HL-60/S4 treated with retinoic acid at 250 ng/mL for 4 days and 3 days (cell line): ENCODE data around the gene REG1A.

Experiments used
- in situ Hi-C: fragments of 300-500 bp; cut with MboI; formaldehyde crosslinking; loops from 2 replicates; pipeline ENCODE4 v1.7.0; 2022; ENCODE audit warnings: low sequenced_read_pairs

The REG1A gene

GRCh38 chr2:79124907-79125720, 4.8 kb downstream of the REG1A start:
- in situ Hi-C loops, result no loop called here

GRCh38 chr2:79125721-79125985, 5.4 kb downstream of the REG1A start:
- in situ Hi-C loops, result no loop called here

GRCh38 chr2:79128406-79128805, 8.1 kb downstream of the REG1A start:
- in situ Hi-C loops, result no loop called here

- in situ Hi-C loops, result no loop called here
Observed at GRCh38 chr2:79129260-79129659, 9.0 kb downstream of the REG1A start.

- in situ Hi-C loops, result no loop called here
Observed at GRCh38 chr2:79129804-79130203, 9.5 kb downstream of the REG1A start.

GRCh38 chr2:79131687-79132086, 11.4 kb downstream of the REG1A start:
- in situ Hi-C loops, result no loop called here

GRCh38 chr2:79138385-79138784, 18.1 kb downstream of the REG1A start:
- in situ Hi-C loops, result no loop called here

- in situ Hi-C loops, result no loop called here
Observed at GRCh38 chr2:79139423-79139822, 19.1 kb downstream of the REG1A start.

- in situ Hi-C loops, result no loop called here
Observed at GRCh38 chr2:79155826-79156476, 35.7 kb downstream of the REG1A start.

- in situ Hi-C loops, result no loop called here
Observed at GRCh38 chr2:79159030-79159429, 38.7 kb downstream of the REG1A start.

GRCh38 chr2:79159653-79160052, 39.4 kb downstream of the REG1A start, which contains the start of gene REG3A:
TSS of gene REG3A (minus strand) at chr2:79159753. CDS start at chr2:79159405, 348 bp downstream.
- in situ Hi-C loops, result no loop called here

GRCh38 chr2:79162132-79162531, 41.8 kb downstream of the REG1A start:
- in situ Hi-C loops, result no loop called here

GRCh38 chr2:79162801-79163200, 42.5 kb downstream of the REG1A start:
- in situ Hi-C loops, result no loop called here

- in situ Hi-C loops, result no loop called here
Observed at GRCh38 chr2:79171348-79171958, 51.2 kb downstream of the REG1A start.
